HG03354 (cell line): ENCODE measurements around the gene MYADM.

Experiments used
- ATAC-seq: cut with Tn5 transposase; IDR thresholded peaks from one replicate; pipeline ENCODE4 v1.9.1; 2021; ENCODE audit warnings: mild to moderate bottlenecking; ENCODE audit not compliant: unreplicated experiment, poor library complexity, severe bottlenecking

MYADM gene

DNA sequence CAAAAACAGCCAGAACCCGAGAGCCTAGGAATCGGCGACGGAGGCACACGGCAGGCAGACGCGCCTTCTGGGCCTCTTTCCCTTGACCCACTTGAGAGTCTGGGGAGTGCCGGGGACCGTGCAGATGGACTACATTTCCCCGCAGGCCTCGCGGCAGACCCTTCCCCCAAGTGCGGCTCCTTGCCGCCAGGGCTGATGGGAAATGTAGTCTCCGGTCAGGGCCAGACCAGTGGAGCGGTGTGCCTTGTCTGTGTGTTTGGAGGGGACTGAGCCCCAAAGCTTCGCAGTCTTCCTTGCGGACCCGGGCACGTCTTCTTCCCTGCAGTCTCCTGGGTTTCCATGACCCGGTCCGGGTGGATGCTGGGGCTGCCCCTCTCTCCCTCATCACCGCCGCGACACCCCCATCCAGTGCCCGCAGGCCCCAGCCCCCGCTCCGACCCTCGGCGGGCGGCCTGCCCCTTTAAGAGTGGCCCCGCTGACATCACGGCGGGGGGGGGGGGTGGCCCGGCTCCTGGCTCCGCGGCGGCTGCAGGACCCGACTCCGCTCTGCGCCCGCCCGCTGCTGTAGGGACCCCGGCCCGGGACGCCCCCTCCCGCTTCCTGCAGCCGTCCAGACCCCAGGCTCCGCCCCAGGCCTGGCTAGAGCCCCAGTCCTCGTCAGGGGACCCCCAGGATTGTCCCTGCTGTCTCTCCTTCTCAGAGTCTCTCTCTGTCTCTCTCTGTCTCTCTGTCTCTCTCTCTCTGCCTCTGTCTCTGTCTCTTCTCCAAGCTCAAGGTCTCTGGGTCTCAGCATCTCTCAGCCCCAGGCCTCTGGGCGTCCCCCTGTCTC lies 40.6 kb downstream of the MYADM start:
- no peak for ATAC-seq

- ATAC-seq: no peak
Measured at GRCh38 chr19:53908935-53909415, 41.3 kb downstream of the MYADM start, which contains the start of gene CACNG7. TSS of gene CACNG7 (plus strand) at chr19:53909278. CDS start at chr19:53912832, 3,554 bp downstream.

GRCh38 chr19:53909471-53910169 lies 41.9 kb downstream of the MYADM start:
- ATAC-seq: no peak

- no peak for ATAC-seq
Measured at GRCh38 chr19:53910170-53910518, 42.5 kb downstream of the MYADM start.

- no peak for ATAC-seq
Measured at GRCh38 chr19:53912653-53913052, 45.0 kb downstream of the MYADM start.

- no peak for ATAC-seq
Measured at GRCh38 chr19:53915000-53915399, 47.3 kb downstream of the MYADM start.

DNA sequence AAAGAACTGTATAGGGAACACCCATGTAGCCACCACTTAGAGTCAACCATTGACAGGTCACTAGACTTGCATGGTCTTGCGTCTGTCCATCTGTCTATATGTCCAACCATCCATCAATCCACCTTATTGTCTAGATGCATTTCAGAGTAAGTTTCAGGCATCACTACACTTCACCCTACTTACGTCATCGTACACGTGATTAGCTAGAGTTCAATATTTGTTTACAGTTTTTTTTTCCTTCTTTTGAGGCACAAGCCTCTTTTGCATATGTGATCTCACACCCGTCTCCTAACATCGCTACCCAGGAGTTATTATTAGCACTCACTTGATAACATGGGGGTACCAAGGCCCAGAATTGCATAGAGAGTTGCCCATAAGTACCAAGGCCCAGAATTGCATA lies 48.3 kb downstream of the MYADM start:
- ATAC-seq: no peak

GRCh38 chr19:53917356-53917755 lies 49.7 kb downstream of the MYADM start:
- no peak for ATAC-seq
